DLD1 (cell line): Measurements from ENCODE around the gene RIMOC1.

ENCODE experiments used
- in situ Hi-C: cut with HindIII; loops from 2 replicates; pipeline ENCODE4 v1.10.0; 2017; ENCODE audit warnings: low sequenced_read_pairs

The RIMOC1 gene

GRCh38 chr5:41903892-41904799 is at the start of gene RIMOC1:
RIMOC1 (plus strand) TSS chr5:41904344; CDS start chr5:41904368, 24 bp downstream.
- in situ Hi-C loops = no loop called here

GRCh38 chr5:41856644-41857491 is 47.3 kb upstream of the RIMOC1 start:
- in situ Hi-C loops = no loop called here

- in situ Hi-C loops = no loop called here
Observed at GRCh38 chr5:41857989-41858388, 46.2 kb upstream of the RIMOC1 start.

GRCh38 chr5:41858890-41859289 is 45.3 kb upstream of the RIMOC1 start:
- in situ Hi-C loops = no loop called here

- in situ Hi-C loops = no loop called here
Observed at GRCh38 chr5:41863871-41864486, 40.2 kb upstream of the RIMOC1 start.

- in situ Hi-C loops = no loop called here
Observed at GRCh38 chr5:41869151-41869723, 34.9 kb upstream of the RIMOC1 start.

GRCh38 chr5:41869724-41870626 is 34.2 kb upstream of the RIMOC1 start, which contains the start of gene OXCT1:
OXCT1 (minus strand) TSS chr5:41870425; CDS start chr5:41870358, 67 bp downstream.
- in situ Hi-C loops = no loop called here

GRCh38 chr5:41870627-41871048 is 33.5 kb upstream of the RIMOC1 start:
- in situ Hi-C loops = no loop called here

GRCh38 chr5:41871852-41872251 is 32.3 kb upstream of the RIMOC1 start:
- in situ Hi-C loops = no loop called here

- in situ Hi-C loops = no loop called here
Observed at GRCh38 chr5:41874512-41875060, 29.6 kb upstream of the RIMOC1 start.

- in situ Hi-C loops = no loop called here
Observed at GRCh38 chr5:41875121-41875520, 29.0 kb upstream of the RIMOC1 start.

GRCh38 chr5:41876678-41877077 is 27.5 kb upstream of the RIMOC1 start:
- in situ Hi-C loops = no loop called here

GRCh38 chr5:41877408-41877807 is 26.7 kb upstream of the RIMOC1 start:
- in situ Hi-C loops = no loop called here

- in situ Hi-C loops = no loop called here
Observed at GRCh38 chr5:41878173-41878572, 26.0 kb upstream of the RIMOC1 start.

GRCh38 chr5:41878643-41879478 is 25.3 kb upstream of the RIMOC1 start:
- in situ Hi-C loops = no loop called here

GRCh38 chr5:41882765-41883164 is 21.4 kb upstream of the RIMOC1 start:
- in situ Hi-C loops = no loop called here

GRCh38 chr5:41883243-41883642 is 20.9 kb upstream of the RIMOC1 start:
- in situ Hi-C loops = no loop called here

- in situ Hi-C loops = no loop called here
Observed at GRCh38 chr5:41883936-41884335, 20.2 kb upstream of the RIMOC1 start.

GRCh38 chr5:41885286-41885685 is 18.9 kb upstream of the RIMOC1 start:
- in situ Hi-C loops = no loop called here
